Esophagus muscularis mucosa (tissue), 3 donors: ENCODE data around the gene HLCS.

Experiments
- POLR2A ChIP-seq: fragments of 450-650 bp; IDR thresholded peaks from one replicate; pipeline ENCODE4 v1.6.1; 2017; ENCODE audit warnings: antibody characterized with exemption, moderate library complexity, mild to moderate bottlenecking, low read depth
- POLR2AphosphoS5 ChIP-seq, 2 donors: sonication (generic); formaldehyde crosslinking; IDR thresholded peaks; one replicate each; pipeline ENCODE4 v1.6.1; 2017; ENCODE audit warnings: antibody characterized with exemption in 2 of 2
- TF ChIP-seq, protein P1 (sequence below), 3 experiments: fragments of 200-600 bp in 2 of 3; fragments of 450-650 bp in 1 of 3; sonication (generic) in 2 of 3; IDR thresholded peaks; one replicate each; pipeline ENCODE4 v1.5.1; 2017 to 2019; ENCODE audit warnings: antibody characterized with exemption in 3 of 3, mild to moderate bottlenecking in 2 of 3, moderate library complexity in 1 of 3

- no peak for TF ChIP-seq POLR2AphosphoS5 (IDR thresholded peaks at IDR 0.05)
- TF ChIP-seq, protein P1, sequence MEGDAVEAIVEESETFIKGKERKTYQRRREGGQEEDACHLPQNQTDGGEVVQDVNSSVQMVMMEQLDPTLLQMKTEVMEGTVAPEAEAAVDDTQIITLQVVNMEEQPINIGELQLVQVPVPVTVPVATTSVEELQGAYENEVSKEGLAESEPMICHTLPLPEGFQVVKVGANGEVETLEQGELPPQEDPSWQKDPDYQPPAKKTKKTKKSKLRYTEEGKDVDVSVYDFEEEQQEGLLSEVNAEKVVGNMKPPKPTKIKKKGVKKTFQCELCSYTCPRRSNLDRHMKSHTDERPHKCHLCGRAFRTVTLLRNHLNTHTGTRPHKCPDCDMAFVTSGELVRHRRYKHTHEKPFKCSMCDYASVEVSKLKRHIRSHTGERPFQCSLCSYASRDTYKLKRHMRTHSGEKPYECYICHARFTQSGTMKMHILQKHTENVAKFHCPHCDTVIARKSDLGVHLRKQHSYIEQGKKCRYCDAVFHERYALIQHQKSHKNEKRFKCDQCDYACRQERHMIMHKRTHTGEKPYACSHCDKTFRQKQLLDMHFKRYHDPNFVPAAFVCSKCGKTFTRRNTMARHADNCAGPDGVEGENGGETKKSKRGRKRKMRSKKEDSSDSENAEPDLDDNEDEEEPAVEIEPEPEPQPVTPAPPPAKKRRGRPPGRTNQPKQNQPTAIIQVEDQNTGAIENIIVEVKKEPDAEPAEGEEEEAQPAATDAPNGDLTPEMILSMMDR (IDR thresholded peaks at IDR 0.05) = no peak
- TF ChIP-seq POLR2A = no peak
Measured at GRCh38 chr21:36850372-36850771, 116.1 kb downstream of the HLCS start.
